Neuronal stem cell (in vitro differentiated cells): ENCODE measurements around the gene FAR2.

ENCODE experiments used
- DNase-seq: peaks from one replicate; pipeline ENCODE4 v3.0.0-alpha.2; 2013; ENCODE audit warnings: low spot score
- H2AFZ ChIP-seq: one replicate; pipeline ENCODE4 v1.6.1; 2013; ENCODE audit warnings: mild to moderate bottlenecking, low read length, inconsistent platforms
- H2AK5ac ChIP-seq: 2 replicates; pipeline ENCODE4 v1.6.1; 2013; ENCODE audit warnings: low read depth, mild to moderate bottlenecking, inconsistent platforms, low read length, moderate library complexity, mixed read lengths
- H2BK120ac ChIP-seq: 2 replicates; pipeline ENCODE4 v1.6.1; 2013; ENCODE audit warnings: low read depth, mild to moderate bottlenecking, inconsistent platforms, low read length, moderate library complexity, mixed read lengths
- H2BK12ac ChIP-seq: one replicate; pipeline ENCODE4 v1.6.1; 2013; ENCODE audit warnings: low read length, inconsistent platforms
- H2BK15ac ChIP-seq: 2 replicates; pipeline ENCODE4 v1.6.1; 2013; ENCODE audit warnings: mild to moderate bottlenecking, low read length, inconsistent platforms, mixed read lengths
- H2BK5ac ChIP-seq: one replicate; pipeline ENCODE4 v1.6.1; 2013; ENCODE audit warnings: inconsistent platforms, mild to moderate bottlenecking, low read length, moderate library complexity
- H3K14ac ChIP-seq: one replicate; pipeline ENCODE4 v1.6.1; 2013; ENCODE audit warnings: low read length, inconsistent platforms
- H3K18ac ChIP-seq: 2 replicates; pipeline ENCODE4 v1.6.1; 2013; ENCODE audit warnings: low read length, inconsistent platforms
- H3K23ac ChIP-seq: 2 replicates; pipeline ENCODE4 v1.6.1; 2013; ENCODE audit warnings: low read depth, mild to moderate bottlenecking, mixed read lengths, low read length, inconsistent platforms; ENCODE audit not compliant: poor library complexity
- H3K27ac ChIP-seq: replicated peaks from 3 replicates; pipeline ENCODE4 v1.5.1; 2013; ENCODE audit warnings: low read length, inconsistent platforms
- H3K27me3 ChIP-seq, 3 experiments: 2 replicates each; pipeline ENCODE4 v1.6.1; 2013; ENCODE audit warnings: low read length in 3 of 3, mild to moderate bottlenecking in 2 of 3, inconsistent platforms in 1 of 3, low read depth in 1 of 3, mixed read lengths in 1 of 3, moderate library complexity in 1 of 3; ENCODE audit not compliant: control insufficient read depth in 3 of 3, insufficient read depth in 3 of 3
- H3K36me3 ChIP-seq, 2 donors: replicated peaks in 1 of 2; 2 replicates each; pipeline ENCODE4 v1.6.1; 2013; ENCODE audit warnings: low read length in 2 of 2; ENCODE audit not compliant: control insufficient read depth in 2 of 2, insufficient read depth in 2 of 2
- H3K4ac ChIP-seq: 2 replicates; pipeline ENCODE4 v1.6.1; 2013; ENCODE audit warnings: inconsistent platforms, mild to moderate bottlenecking, low read length, moderate library complexity
- H3K4me1 ChIP-seq, 2 donors: 1 replicate in 1 of 2; 2 replicates in 1 of 2; pipeline ENCODE4 v1.6.1; 2013; ENCODE audit warnings: low read length in 2 of 2, low read depth in 1 of 2; ENCODE audit not compliant: control insufficient read depth in 2 of 2, insufficient read depth in 1 of 2
- H3K4me2 ChIP-seq: one replicate; pipeline ENCODE4 v1.6.1; 2013; ENCODE audit warnings: mild to moderate bottlenecking, low read length, inconsistent platforms; ENCODE audit not compliant: insufficient read depth, poor library complexity, severe bottlenecking
- H3K4me3 ChIP-seq, 2 donors: 2 replicates each; pipeline ENCODE4 v1.5.1; 2013; ENCODE audit warnings: low read length in 2 of 2, mild to moderate bottlenecking in 2 of 2, inconsistent platforms in 1 of 2, moderate library complexity in 1 of 2
- H3K79me1 ChIP-seq: one replicate; pipeline ENCODE4 v1.6.1; 2013; ENCODE audit warnings: low read depth, mild to moderate bottlenecking, inconsistent platforms, low read length, moderate library complexity
- H3K9ac ChIP-seq: one replicate; pipeline ENCODE4 v1.6.1; 2013; ENCODE audit warnings: mild to moderate bottlenecking, low read depth, low read length, inconsistent platforms; ENCODE audit not compliant: poor library complexity
- H3K9me3 ChIP-seq, 2 donors: replicated peaks in 1 of 2; 2 replicates each; pipeline versions ENCODE3 to v1.6.1; 2013; ENCODE audit warnings: low read length in 2 of 2, mild to moderate bottlenecking in 2 of 2, inconsistent platforms in 1 of 2, low read depth in 1 of 2, mixed read lengths in 1 of 2, moderate library complexity in 1 of 2; ENCODE audit not compliant: control insufficient read depth in 2 of 2, insufficient read depth in 1 of 2
- H4K8ac ChIP-seq: one replicate; pipeline ENCODE4 v1.6.1; 2013; ENCODE audit warnings: low read depth, mild to moderate bottlenecking, inconsistent platforms, low read length, moderate library complexity
- H4K91ac ChIP-seq: one replicate; pipeline ENCODE4 v1.6.1; 2013; ENCODE audit warnings: low read length, low read depth, mild to moderate bottlenecking, inconsistent platforms; ENCODE audit not compliant: poor library complexity
- WGBS, 2 donors: extraction: QIAGEN DNeasy Blood & Tissue Kit; methylation state at CpG; one replicate each; pipeline ENCODE4 v1.1.7; 2013; ENCODE audit warnings: missing lambda C conversion rate in 2 of 2, mixed read lengths in 1 of 2; ENCODE audit not compliant: insufficient read length in 2 of 2, insufficient replicate concordance in 1 of 2; ENCODE audit errors: extremely low coverage in 2 of 2; 5-methylcytosine and 5-hydroxymethylcytosine counted together

FAR2 gene

GRCh38 chr12:29304388-29304787, 155.3 kb downstream of the FAR2 start:
- no peak overlapping the region for H4K91ac ChIP-seq
- no peak overlapping the region for H3K18ac ChIP-seq
- no peak for DNase-seq
- no peaks in the 10 kb centered on the region for H3K9me3 ChIP-seq
- no peak overlapping the region for H2AK5ac ChIP-seq
- H3K79me1 ChIP-seq, result peaks cover 3% of the 10 kb centered on the region
- H2BK15ac ChIP-seq, result no peak overlapping the region
- no peaks in the 10 kb centered on the region for H3K36me3 ChIP-seq
- no peak overlapping the region for H3K14ac ChIP-seq
- no peak overlapping the region for H2AFZ ChIP-seq
- no peak overlapping the region for H3K4me3 ChIP-seq
- no peaks in the 10 kb centered on the region for H3K4me1 ChIP-seq
- H3K4me2 ChIP-seq, result no peak overlapping the region
- H2BK12ac ChIP-seq, result no peak overlapping the region
- H2BK120ac ChIP-seq, result no peak overlapping the region
- no peaks in the 10 kb centered on the region for H3K27me3 ChIP-seq
- H3K4ac ChIP-seq, result no peak overlapping the region
- no peak overlapping the region for H3K23ac ChIP-seq
- no peak overlapping the region for H2BK5ac ChIP-seq
- no peak overlapping the region for H4K8ac ChIP-seq
- no peak overlapping the region for H3K27ac ChIP-seq
- H3K9ac ChIP-seq, result no peak overlapping the region

GRCh38 chr12:29306266-29306665, 157.2 kb downstream of the FAR2 start:
- Histone ChIP-seq H3K27ac (no peak overlapping the region), H3K18ac (no peak overlapping the region), H2BK12ac (no peak overlapping the region), H2BK5ac (no peak overlapping the region), H2AFZ (no peak overlapping the region), H3K27me3 (no peaks in the 10 kb centered on the region), H3K79me1 (peaks cover 3% of the 10 kb centered on the region), H3K4ac (no peak overlapping the region), H3K4me3 (no peak overlapping the region), H3K23ac (no peak overlapping the region), H3K36me3 (no peaks in the 10 kb centered on the region), H3K4me1 (no peaks in the 10 kb centered on the region), H2AK5ac (no peak overlapping the region), H3K4me2 (no peak overlapping the region), H4K8ac (no peak overlapping the region), H3K9ac (no peak overlapping the region), H3K14ac (no peak overlapping the region), H2BK120ac (no peak overlapping the region), H4K91ac (no peak overlapping the region), H3K9me3 (no peaks in the 10 kb centered on the region), H2BK15ac (no peak overlapping the region)
- no peak for DNase-seq
- no CpG with 5 or more reads among the region's 2 CpGs for WGBS, 2 donors

- Histone ChIP-seq H2BK15ac (no peak overlapping the region), H2AK5ac (no peak overlapping the region), H3K36me3 (no peaks in the 10 kb centered on the region), H2BK12ac (no peak overlapping the region), H3K4me2 (no peak overlapping the region), H3K14ac (no peak overlapping the region), H2BK120ac (no peak overlapping the region), H3K18ac (no peak overlapping the region), H3K4me1 (no peaks in the 10 kb centered on the region), H3K23ac (no peak overlapping the region), H2AFZ (no peak overlapping the region), H4K91ac (no peak overlapping the region), H3K9ac (no peak overlapping the region), H3K27ac (no peak overlapping the region), H3K4ac (no peak overlapping the region), H3K4me3 (no peak overlapping the region), H2BK5ac (no peak overlapping the region), H3K27me3 (no peaks in the 10 kb centered on the region), H4K8ac (no peak overlapping the region), H3K9me3 (no peaks in the 10 kb centered on the region), H3K79me1 (peaks cover 3% of the 10 kb centered on the region)
- no peak for DNase-seq
- no CpG with 5 or more reads among the region's 2 CpGs for WGBS, 2 donors
Observed at GRCh38 chr12:29306682-29307081, 157.6 kb downstream of the FAR2 start.

- Histone ChIP-seq H3K36me3 (no peaks in the 10 kb centered on the region), H3K18ac (no peak overlapping the region), H2BK15ac (no peak overlapping the region), H3K27ac (no peak overlapping the region), H3K23ac (no peak overlapping the region), H2AFZ (no peak overlapping the region), H2BK120ac (no peak overlapping the region), H4K8ac (no peak overlapping the region), H2BK12ac (no peak overlapping the region), H3K14ac (no peak overlapping the region), H2AK5ac (no peak overlapping the region), H3K4me3 (no peak overlapping the region), H2BK5ac (no peak overlapping the region), H3K9ac (no peak overlapping the region), H3K4ac (no peak overlapping the region), H4K91ac (no peak overlapping the region), H3K27me3 (no peaks in the 10 kb centered on the region), H3K4me2 (no peak overlapping the region), H3K4me1 (no peaks in the 10 kb centered on the region), H3K9me3 (no peaks in the 10 kb centered on the region), H3K79me1 (no peaks in the 10 kb centered on the region)
- no CpG with 5 or more reads among the region's 4 CpGs for WGBS, 2 donors
- no peak for DNase-seq
Observed at GRCh38 chr12:29309320-29309902, 160.3 kb downstream of the FAR2 start.
